DLD1 (cell line): ENCODE results near the gene FGF1.

ENCODE experiments used
- in situ Hi-C: cut with HindIII; loops from 2 replicates; pipeline ENCODE4 v1.10.0; 2017; ENCODE audit warnings: low sequenced_read_pairs

The FGF1 gene

DNA sequence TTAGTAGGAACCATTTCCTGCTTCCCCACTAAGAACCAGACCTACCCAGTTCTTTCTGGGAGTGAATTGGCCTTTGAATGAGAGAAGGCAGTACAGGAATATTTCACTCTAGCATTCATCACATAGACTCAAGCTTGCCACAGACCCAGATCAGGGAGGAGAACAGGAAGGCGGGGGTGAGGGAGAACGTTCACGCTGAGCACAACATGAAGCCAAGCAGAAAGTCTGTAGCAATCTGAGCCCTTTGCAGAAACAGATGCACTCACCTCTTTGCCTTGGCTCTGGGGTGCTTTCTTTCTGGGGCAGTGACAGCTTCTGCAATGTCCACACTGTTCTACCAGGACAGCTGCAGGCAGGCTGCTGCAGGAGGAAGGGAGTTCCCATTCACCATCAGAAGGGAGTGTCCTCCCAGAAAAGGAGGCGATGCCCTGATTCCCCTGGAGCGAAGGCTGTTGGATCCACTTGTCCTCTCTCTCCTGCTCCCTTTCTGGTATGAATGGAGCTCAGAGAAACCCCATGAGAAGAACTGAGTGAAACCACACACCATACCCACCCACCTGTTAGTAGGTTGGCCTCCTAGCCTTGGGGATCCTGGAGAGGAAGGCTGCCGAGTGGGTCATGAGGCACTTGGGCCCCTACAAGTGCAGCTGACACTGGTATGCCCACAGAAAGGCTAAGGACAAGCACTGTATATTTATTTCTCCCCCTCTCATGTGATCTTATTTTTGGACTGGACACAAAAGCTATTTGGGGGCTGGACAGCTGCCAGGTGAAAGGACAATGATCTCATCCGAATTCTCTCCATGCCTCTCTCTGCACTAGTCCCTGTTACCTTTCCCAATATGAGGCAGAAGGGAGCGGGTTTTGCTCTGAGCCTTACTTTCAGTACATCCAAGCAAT lies 11.7 kb upstream of the FGF1 start:
- in situ Hi-C loops: loop anchor here (5.0 kb wide), 1 partner anchor 85 kb away; no protein-coding TSS in a partner anchor

DNA sequence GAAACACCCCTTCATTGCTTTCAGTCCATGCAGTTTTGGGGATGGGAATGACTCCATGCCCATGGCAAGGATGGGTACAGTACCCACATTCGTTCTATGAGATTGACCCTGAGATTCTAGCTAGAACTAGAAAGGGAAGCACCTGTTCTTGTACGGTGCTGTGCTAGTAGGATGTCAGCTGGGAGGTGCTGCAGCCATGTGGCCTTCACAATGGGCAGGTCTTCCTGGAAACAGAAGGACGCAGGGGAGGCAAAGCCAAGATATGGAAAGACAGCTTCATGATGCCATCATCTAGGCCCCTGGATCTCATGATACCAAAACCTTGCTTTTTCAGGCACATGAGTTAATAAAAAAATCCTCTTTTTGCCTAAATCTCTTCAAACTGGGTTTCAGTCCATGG lies 10.5 kb upstream of the FGF1 start:
- in situ Hi-C loops: loop anchor here (5.0 kb wide), 1 partner anchor 84 kb away; no protein-coding TSS in a partner anchor

- in situ Hi-C loops: no loop called here
Measured at GRCh38 chr5:142694092-142694856, 8.4 kb upstream of the FGF1 start.

GRCh38 chr5:142692321-142692894 lies 6.5 kb upstream of the FGF1 start:
- in situ Hi-C loops: no loop called here

- in situ Hi-C loops: no loop called here
Measured at GRCh38 chr5:142690667-142691066, 4.8 kb upstream of the FGF1 start.

DNA sequence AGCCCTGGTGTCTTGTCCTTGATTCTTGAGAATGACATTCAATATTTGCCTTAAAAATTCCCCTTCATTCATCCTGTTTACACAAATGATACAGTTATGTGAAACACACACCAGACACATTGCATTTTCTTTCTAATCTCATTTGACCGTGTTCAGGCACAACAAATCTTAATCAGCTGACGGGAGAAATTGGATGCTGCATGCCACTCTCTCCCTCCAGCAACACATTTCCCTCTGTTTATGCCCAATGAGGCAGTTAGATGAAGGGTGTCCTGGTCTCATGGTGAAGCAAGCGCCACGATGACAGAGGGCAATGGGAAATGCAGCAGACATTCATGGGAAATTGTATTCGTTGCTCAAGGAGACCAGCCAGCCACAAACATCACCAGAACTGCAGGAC lies 3.2 kb upstream of the FGF1 start:
- in situ Hi-C loops: no loop called here

GRCh38 chr5:142688281-142688989 lies 2.5 kb upstream of the FGF1 start:
- in situ Hi-C loops: no loop called here

DNA sequence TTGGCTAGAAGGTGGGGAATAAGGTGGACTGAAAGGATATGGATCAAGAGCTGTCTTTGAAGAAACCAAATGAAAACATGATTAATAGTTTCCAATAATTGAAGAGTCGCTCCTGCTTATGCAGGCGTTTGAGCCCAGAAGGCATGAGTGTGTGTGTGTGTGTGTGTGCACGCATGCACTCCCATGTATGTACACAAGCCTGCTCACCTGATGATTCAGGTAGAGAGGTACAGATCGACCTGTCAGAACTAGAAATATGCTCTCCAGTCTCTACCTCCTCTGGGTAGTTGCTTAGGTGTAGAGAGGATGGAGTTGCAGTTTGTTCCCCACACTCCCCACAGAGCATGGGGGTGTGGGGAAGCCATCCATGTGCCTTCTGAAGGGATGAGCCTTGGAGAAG lies 1.1 kb upstream of the FGF1 start:
- in situ Hi-C loops: no loop called here

DNA sequence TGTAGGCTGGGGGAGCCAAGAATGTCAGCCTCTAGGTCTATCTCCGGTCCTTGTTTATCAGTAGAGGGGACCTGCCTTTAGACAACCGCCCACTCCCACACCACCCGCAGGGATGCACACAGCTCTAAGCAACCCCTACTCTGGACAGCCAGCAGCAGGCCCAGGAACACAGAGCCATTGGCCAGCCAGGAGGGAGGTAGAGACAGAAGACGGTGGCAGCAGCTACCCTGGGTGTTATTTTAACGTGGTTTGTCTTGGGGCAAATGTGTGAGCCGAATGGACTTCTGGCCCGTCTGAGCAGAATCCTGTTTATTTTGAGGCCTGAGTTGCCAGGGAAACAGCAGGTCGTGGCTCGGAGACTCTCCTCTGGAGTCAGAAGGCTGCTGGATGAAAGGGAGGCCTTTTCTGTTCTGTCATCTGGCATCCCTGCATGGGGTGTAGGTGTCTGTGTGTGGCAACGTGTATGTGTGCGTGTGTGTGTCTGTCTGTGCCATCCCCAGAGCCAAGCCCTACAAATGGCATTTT lies 382 bp upstream of the FGF1 start:
- in situ Hi-C loops: no loop called here

DNA sequence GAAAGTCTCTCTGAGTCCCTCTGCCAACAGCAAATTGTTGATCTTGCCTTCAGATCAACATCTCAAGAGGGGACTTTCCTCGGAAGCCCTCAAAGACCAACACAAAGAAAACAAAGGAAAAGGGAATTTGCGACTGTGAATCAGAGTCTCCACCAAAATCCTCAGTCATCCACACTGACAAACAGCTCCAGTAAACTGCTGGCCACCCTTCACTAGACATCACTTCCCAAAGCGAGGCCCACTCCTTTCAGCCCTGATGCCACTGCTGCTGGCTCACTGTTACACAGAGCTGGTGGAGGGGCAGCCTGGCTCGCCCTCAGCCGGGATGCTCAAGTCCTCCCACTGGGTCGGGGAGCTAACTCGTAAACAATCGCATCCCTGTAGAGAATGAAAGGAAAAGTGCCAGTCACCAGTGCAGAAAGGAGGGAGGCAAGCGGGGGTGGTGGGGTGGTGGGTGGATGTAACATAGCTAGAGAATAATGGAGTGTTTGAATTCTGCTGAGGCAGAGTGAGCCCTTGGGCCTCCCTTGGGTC lies 1.3 kb downstream of the FGF1 start:
- in situ Hi-C loops: no loop called here

DNA sequence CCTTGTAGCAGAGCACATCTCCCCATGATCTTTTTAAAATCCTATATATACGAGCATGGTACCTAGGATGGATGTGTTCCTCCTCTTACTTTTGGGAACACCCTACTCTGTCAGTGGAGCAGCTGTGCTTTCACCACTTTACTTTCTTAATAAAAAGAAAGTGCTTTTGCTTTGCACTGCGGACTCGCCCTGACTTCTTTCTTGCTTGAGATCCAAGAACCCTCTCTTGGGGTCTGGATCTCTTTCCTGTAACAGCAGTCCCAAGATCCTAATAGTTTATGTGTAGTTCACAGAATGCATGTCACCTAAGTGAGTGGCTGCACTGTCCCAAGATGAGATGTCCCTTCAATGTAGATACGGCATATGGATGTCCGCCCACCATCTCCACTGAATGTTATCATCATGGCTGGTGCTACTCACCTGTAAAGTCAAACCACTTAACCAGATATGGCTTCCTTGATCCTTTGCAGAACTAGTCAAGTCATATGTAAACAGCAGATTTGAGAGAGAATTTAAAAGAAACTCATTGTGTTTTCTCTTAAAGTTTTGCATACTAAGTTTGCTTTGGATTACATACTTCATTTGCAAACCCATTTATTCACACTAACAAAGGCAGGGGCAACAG lies 1.9 kb downstream of the FGF1 start:
- in situ Hi-C loops: no loop called here

- in situ Hi-C loops: no loop called here
Measured at GRCh38 chr5:142683116-142683515, 2.8 kb downstream of the FGF1 start.

GRCh38 chr5:142680605-142681259 lies 5.2 kb downstream of the FGF1 start:
- in situ Hi-C loops: no loop called here

DNA sequence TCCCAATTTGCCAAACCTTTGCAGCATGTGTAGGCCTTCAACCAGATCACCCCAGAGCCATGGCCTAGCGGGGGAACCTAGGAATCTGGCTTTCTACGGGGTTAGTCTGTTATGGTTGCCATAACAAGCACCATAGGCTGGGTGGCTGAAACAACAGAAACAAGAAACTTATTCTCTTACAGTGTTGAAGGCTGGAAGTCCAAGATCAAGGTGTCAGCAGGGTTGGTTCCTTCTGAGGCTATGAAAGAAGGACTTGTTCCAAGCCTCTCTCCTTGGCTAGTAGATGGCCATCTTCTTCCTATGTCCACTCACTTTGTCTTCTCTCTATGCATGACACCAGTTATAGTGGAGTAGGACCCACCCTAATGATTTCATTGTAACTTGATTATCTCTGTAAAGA lies 6.1 kb downstream of the FGF1 start:
- in situ Hi-C loops: no loop called here

DNA sequence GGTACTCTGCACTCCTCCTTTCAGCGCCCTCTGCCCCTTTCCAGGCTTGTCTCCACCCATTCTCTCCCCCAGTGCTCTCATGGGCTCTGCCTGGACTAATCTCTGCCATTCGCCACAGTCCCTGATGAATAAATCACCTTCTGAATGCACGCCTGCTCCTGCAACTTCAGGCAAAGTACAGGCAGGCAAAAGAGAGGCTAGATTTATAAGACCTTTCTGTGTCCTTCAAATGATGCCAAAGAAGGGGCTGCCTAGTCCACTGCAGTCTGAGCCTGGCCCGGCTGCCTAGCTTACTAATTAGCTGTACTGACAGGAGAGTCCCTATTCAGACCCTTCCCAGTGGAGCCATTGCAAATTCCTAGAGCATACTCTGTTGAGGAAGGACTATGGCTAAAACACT lies 7.4 kb downstream of the FGF1 start:
- in situ Hi-C loops: no loop called here

DNA sequence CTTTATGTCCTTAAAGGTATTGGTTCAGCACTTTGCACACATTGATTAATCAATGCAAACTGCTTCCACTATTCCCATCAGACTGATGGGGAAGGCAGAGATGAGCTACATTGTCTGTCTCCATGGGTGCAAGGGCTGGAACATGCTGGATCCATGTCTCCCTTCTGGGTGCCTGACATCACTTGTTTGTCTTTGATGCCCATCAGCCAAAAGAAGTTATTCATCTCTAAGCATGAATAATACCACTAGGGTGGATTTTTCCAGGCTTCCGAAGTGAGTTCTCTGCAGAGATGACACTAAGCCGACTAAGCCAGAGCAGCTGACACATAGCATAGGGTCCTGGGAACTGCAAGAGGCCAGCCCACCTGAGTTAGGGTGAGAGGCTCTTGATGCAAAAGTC lies 8.7 kb downstream of the FGF1 start:
- in situ Hi-C loops: no loop called here

GRCh38 chr5:142676318-142676717 lies 9.6 kb downstream of the FGF1 start:
- in situ Hi-C loops: no loop called here

GRCh38 chr5:142674531-142675469 lies 11.1 kb downstream of the FGF1 start:
- in situ Hi-C loops: no loop called here
